ENCODE measurements around the gene NUP58.

The NUP58 gene

DNA sequence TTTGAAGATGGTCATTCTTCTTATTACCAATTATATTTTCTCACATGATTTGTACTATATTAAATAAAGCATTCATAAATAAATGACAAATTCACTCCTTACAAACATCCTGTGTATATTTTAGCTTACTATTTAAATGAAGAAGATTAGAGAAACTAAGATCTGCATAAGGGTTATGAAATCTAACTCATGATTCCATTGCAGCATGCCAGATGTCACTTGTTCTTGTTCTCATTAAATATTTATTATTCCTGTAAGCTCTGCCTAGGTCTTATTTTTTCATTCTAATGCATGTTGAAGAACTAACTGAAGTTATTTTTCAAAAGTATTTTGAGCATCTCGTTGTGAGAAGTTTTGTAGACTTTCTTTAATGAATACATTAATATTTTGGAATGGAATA lies 18.3 kb downstream of the NUP58 start:
- Histone ChIP-seq H3K4me3 (no peak overlapping the region), H3K4me1 (peaks cover 0 to 7% (median 0%) of the 10 kb centered on the region in 10 experiments; a peak in 1 of 20 replicates), H3K9ac (no peak overlapping the region), H3K4me2 (no peak overlapping the region), H3K27me3 (no peaks in the 10 kb centered on the region), H4K20me1 (peaks cover 0 to 51% (median 17%) of the 10 kb centered on the region in 11 experiments; a peak in 18 of 22 replicates), H3K9me3 (replicated peaks in 1 of 11) (no peaks in the 10 kb centered on the region), H3K36me3 (peaks cover 86 to 100% (median 97%) of the 10 kb centered on the region in 11 experiments), H3K27ac (no peak overlapping the region)
- no peak for TF ChIP-seq Cebpa-rat (IDR thresholded peaks at IDR 0.05)

DNA sequence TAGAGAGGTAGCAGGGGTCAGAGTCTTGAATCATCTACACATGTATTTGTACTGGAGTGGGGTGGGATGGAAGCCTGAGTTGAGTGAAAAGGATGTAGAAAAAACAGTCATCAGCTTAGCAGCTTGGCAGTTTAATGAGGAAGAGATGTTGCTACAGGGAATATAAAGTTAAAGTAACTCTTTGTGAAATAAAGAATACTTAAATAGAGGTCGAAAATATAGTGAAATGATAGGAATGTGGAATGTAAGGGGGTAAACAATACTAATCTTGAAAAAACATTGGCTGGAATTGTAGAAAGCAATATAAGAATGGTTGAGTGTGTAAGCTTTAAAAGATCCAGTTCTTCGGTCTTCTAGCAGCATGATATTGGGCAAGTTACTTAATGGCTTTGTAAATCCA lies 22.7 kb downstream of the NUP58 start:
- Histone ChIP-seq H3K27me3 (no peaks in the 10 kb centered on the region), H3K4me3 (no peak overlapping the region), H3K27ac (no peak overlapping the region), H3K9ac (no peak overlapping the region), H4K20me1 (peaks cover 0 to 19% (median 3%) of the 10 kb centered on the region in 11 experiments; a peak in 11 of 22 replicates), H3K9me3 (replicated peaks in 1 of 11) (no peaks in the 10 kb centered on the region), H3K36me3 (peaks cover 89 to 100% (median 95%) of the 10 kb centered on the region in 11 experiments), H3K4me2 (no peak overlapping the region), H3K4me1 (peaks cover 0 to under 1% (median 0%) of the 10 kb centered on the region in 10 experiments; a peak in 1 of 20 replicates)
- no peak for TF ChIP-seq Cebpa-rat (IDR thresholded peaks at IDR 0.05)

DNA sequence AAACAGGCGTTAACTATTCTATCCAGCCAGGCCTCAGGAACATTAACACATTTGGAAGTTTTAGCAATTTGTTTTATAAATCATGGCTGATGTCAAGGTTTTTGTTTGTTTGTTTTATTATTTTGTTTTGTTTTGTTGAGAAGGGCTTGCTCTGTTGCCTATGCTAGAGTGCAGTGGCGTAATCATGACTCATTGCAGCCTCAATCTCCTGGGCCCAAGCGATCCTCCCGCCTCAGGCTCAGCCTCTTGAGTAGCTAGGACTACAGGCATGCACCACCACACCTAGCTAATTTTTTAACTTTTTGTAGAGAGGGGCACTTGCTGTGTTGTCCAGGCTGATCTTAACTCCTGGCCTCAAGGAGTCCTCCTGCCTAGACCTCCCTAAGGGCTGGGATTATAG lies 28.3 kb downstream of the NUP58 start:
- Histone ChIP-seq H3K9me3 (replicated peaks in 1 of 11) (no peaks in the 10 kb centered on the region), H3K4me1 (no peaks in the 10 kb centered on the region), H3K9ac (no peak overlapping the region), H3K36me3 (peaks cover 92 to 100% (median 100%) of the 10 kb centered on the region in 11 experiments), H4K20me1 (peaks cover 0 to 38% (median 14%) of the 10 kb centered on the region in 11 experiments; a peak in 13 of 22 replicates), H3K4me2 (no peak overlapping the region), H3K4me3 (no peak overlapping the region), H3K27ac (no peak overlapping the region), H3K27me3 (no peaks in the 10 kb centered on the region)
- no peak for TF ChIP-seq Cebpa-rat (IDR thresholded peaks at IDR 0.05)

DNA sequence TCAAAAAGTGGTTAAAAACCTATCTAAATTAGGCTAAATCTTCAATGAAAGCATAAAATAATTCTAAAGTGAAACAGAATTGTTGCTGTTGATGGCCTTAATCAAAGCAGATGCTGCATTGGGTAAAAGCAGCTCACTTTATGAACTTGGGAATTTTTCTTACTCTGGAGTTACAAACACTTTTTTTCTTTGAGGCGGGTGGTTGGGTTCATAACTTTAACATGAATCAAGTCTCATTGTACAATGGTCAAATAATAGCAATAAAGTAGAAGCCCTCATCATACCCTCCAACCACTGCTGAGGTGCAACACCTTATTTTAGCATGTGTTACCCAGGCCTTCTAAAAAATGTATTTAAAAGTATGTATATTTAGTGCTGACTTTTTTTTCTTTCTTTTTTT lies 29.1 kb downstream of the NUP58 start:
- H4K20me1 ChIP-seq = peaks cover 0 to 43% (median 14%) of the 10 kb centered on the region in 11 experiments; a peak in 14 of 22 replicates
- H3K36me3 ChIP-seq = peaks cover 92 to 100% (median 100%) of the 10 kb centered on the region in 11 experiments
- H3K4me3 ChIP-seq = no peak overlapping the region
- H3K27ac ChIP-seq = no peak overlapping the region
- no peaks in the 10 kb centered on the region for H3K27me3 ChIP-seq
- no peaks in the 10 kb centered on the region for H3K9me3 ChIP-seq (replicated peaks in 1 of 11)
- no peak overlapping the region for H3K4me2 ChIP-seq
- H3K9ac ChIP-seq = no peak overlapping the region
- H3K4me1 ChIP-seq = no peaks in the 10 kb centered on the region
- TF ChIP-seq Cebpa-rat (IDR thresholded peaks at IDR 0.05) = no peak

GRCh38 chr13:25335856-25336255 lies 34.4 kb downstream of the NUP58 start:
- Histone ChIP-seq H3K4me1 (no peaks in the 10 kb centered on the region), H3K4me3 (no peak overlapping the region), H3K27me3 (no peaks in the 10 kb centered on the region), H3K36me3 (peaks cover 81 to 100% (median 96%) of the 10 kb centered on the region in 11 experiments), H3K27ac (no peak overlapping the region), H3K4me2 (no peak overlapping the region), H3K9ac (no peak overlapping the region), H4K20me1 (peaks cover 0 to 41% (median 17%) of the 10 kb centered on the region in 11 experiments; a peak in 13 of 22 replicates), H3K9me3 (replicated peaks in 1 of 11) (no peaks in the 10 kb centered on the region)
- TF ChIP-seq Cebpa-rat (IDR thresholded peaks at IDR 0.05) = no peak

GRCh38 chr13:25345576-25345975 lies 44.2 kb downstream of the NUP58 start:
- TF ChIP-seq Cebpa-rat (IDR thresholded peaks at IDR 0.05) = no peak
- no peaks in the 10 kb centered on the region for H4K20me1 ChIP-seq
- no peak overlapping the region for H3K4me3 ChIP-seq
- H3K9ac ChIP-seq = no peak overlapping the region
- H3K27ac ChIP-seq = no peak overlapping the region
- peaks cover 12 to 31% (median 21%) of the 10 kb centered on the region in 11 experiments; a peak in 20 of 22 replicates for H3K36me3 ChIP-seq
- H3K4me1 ChIP-seq = 0 out of 20 replicates have a peak, but pooled peaks cover 0 to 3% (median 0%) of the 10 kb centered on the region in 10 experiments
- H3K27me3 ChIP-seq = no peaks in the 10 kb centered on the region
- H3K9me3 ChIP-seq (replicated peaks in 1 of 11) = peaks cover 0 to 4% (median 0%) of the 10 kb centered on the region in 11 experiments; a peak in 3 of 22 replicates
- H3K4me2 ChIP-seq = no peak overlapping the region

DNA sequence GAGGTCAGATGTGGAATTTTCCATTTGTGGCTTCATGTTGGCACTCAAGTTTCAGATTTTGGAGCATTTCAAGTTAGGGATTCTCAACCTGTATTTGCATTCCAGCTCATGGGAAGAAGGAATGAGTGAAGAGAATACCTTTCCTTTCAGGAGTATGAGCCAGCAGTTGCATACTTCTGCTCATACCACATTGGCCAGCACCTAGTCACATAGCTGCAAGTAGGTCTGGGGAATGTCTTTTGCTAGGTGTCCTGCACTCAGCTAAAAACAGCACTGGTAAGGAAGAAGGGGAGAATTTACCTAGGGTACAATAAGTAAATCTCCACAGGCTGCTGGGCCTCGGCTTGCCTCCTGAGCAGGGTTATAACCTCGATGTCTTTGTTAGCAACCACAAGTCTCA lies 45.7 kb downstream of the NUP58 start:
- H4K20me1 ChIP-seq = no peaks in the 10 kb centered on the region
- no peak overlapping the region for H3K4me3 ChIP-seq
- H3K36me3 ChIP-seq = peaks cover 0 to 16% (median 8%) of the 10 kb centered on the region in 11 experiments; a peak in 12 of 22 replicates
- H3K27ac ChIP-seq = no peak overlapping the region
- H3K4me2 ChIP-seq = no peak overlapping the region
- TF ChIP-seq Cebpa-rat (IDR thresholded peaks at IDR 0.05) = no peak
- peaks cover 0 to 4% (median 0%) of the 10 kb centered on the region in 11 experiments; a peak in 3 of 22 replicates for H3K9me3 ChIP-seq (replicated peaks in 1 of 11)
- H3K9ac ChIP-seq = no peak overlapping the region
- H3K4me1 ChIP-seq = 0 out of 20 replicates have a peak, but pooled peaks cover 0 to 3% (median 0%) of the 10 kb centered on the region in 10 experiments
- H3K27me3 ChIP-seq = no peaks in the 10 kb centered on the region

GRCh38 chr13:25351404-25351803 lies 50.0 kb downstream of the NUP58 start:
- 0 out of 20 replicates have a peak, but pooled peaks cover 0 to 3% (median 0%) of the 10 kb centered on the region in 10 experiments for H3K4me1 ChIP-seq
- H3K27me3 ChIP-seq = no peaks in the 10 kb centered on the region
- TF ChIP-seq Cebpa-rat (IDR thresholded peaks at IDR 0.05) = no peak
- peaks cover 0 to 7% (median 0%) of the 10 kb centered on the region in 11 experiments; a peak in 3 of 22 replicates for H3K9me3 ChIP-seq (replicated peaks in 1 of 11)
- H4K20me1 ChIP-seq = no peaks in the 10 kb centered on the region
- no peak overlapping the region for H3K9ac ChIP-seq
- no peak overlapping the region for H3K27ac ChIP-seq
- no peak overlapping the region for H3K4me3 ChIP-seq
- H3K4me2 ChIP-seq = no peak overlapping the region
- H3K36me3 ChIP-seq = no peaks in the 10 kb centered on the region

DNA sequence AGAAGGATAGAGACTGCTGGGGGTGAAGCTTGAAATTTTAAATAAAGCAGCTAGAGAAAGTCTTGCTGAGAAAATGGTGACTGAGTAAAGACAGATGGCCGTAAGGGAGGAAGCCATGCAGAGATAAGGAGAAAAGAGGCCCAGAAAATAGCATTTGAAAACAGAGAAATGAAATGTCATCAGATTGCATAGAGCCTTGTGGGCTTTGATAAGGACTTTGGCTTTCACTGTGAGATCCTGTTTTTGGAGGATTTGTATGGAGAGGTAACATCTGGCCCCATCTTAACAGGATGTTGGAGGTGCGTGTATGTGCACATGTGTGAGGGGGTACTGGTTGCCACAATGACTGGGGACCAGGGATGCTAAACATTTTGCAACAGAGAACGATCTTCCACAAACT lies 50.8 kb downstream of the NUP58 start:
- Histone ChIP-seq H3K27ac (no peak overlapping the region), H3K9ac (no peak overlapping the region), H3K36me3 (no peaks in the 10 kb centered on the region), H3K9me3 (replicated peaks in 1 of 11) (peaks cover 0 to 7% (median 0%) of the 10 kb centered on the region in 11 experiments; a peak in 3 of 22 replicates), H3K4me2 (no peak overlapping the region), H3K4me3 (no peak overlapping the region), H3K27me3 (no peaks in the 10 kb centered on the region), H4K20me1 (no peaks in the 10 kb centered on the region), H3K4me1 (0 out of 20 replicates have a peak, but pooled peaks cover 0 to 1% (median 0%) of the 10 kb centered on the region in 10 experiments)
- TF ChIP-seq Cebpa-rat (IDR thresholded peaks at IDR 0.05) = no peak

DNA sequence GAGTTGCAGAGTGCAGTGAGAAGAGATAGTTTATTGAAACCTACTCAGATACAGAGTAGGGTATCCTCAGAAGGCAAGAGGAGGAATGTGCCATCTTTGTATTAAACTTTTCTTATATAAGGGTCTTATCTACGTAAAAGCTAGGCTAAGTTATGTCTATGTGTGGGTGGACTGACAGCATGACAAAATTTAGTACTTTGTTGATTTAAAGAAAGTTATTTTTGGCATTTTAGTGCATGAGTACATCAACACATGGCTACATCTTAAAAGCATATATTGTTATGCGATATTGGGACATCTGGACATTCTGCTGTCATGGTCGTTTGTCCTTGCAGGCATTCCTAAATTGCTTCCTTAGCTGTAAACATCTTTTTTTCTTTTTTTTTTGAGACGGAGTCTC lies 51.4 kb downstream of the NUP58 start:
- H3K36me3 ChIP-seq = no peaks in the 10 kb centered on the region
- no peaks in the 10 kb centered on the region for H3K27me3 ChIP-seq
- no peak overlapping the region for H3K4me3 ChIP-seq
- H3K4me1 ChIP-seq = no peaks in the 10 kb centered on the region
- no peaks in the 10 kb centered on the region for H4K20me1 ChIP-seq
- no peak overlapping the region for H3K4me2 ChIP-seq
- TF ChIP-seq Cebpa-rat (IDR thresholded peaks at IDR 0.05) = no peak
- peaks cover 0 to 7% (median 0%) of the 10 kb centered on the region in 11 experiments; a peak in 3 of 22 replicates for H3K9me3 ChIP-seq (replicated peaks in 1 of 11)
- H3K27ac ChIP-seq = no peak overlapping the region
- no peak overlapping the region for H3K9ac ChIP-seq
